GM18867 (cell line): ENCODE measurements around the gene IL17REL.

Source experiments
- ATAC-seq: cut with Tn5 transposase; IDR thresholded peaks from one replicate; pipeline ENCODE4 v1.9.1; 2021; ENCODE audit warnings: mild to moderate bottlenecking, moderate library complexity; ENCODE audit not compliant: unreplicated experiment

The IL17REL gene

GRCh38 chr22:50027639-50028537 lies 15.3 kb upstream of the IL17REL start:
- no peak for ATAC-seq

- ATAC-seq, result no peak
Observed at GRCh38 chr22:50025993-50026392, 13.4 kb upstream of the IL17REL start.

- ATAC-seq, result no peak
Observed at GRCh38 chr22:50022171-50022819, 9.7 kb upstream of the IL17REL start.

- ATAC-seq, result no peak
Observed at GRCh38 chr22:50020606-50021005, 8.0 kb upstream of the IL17REL start.

- ATAC-seq, result no peak
Observed at GRCh38 chr22:50019316-50019715, 6.8 kb upstream of the IL17REL start.

GRCh38 chr22:50018608-50019285 lies 6.2 kb upstream of the IL17REL start:
- no peak for ATAC-seq

GRCh38 chr22:50017701-50018224 lies 5.2 kb upstream of the IL17REL start:
- no peak for ATAC-seq

- ATAC-seq, result peak; percentile 46
Observed at GRCh38 chr22:50016988-50017700, 4.6 kb upstream of the IL17REL start.

- ATAC-seq, result peak; percentile 11
Observed at GRCh38 chr22:50016308-50016987, 3.9 kb upstream of the IL17REL start.

GRCh38 chr22:50015451-50016307 lies 3.1 kb upstream of the IL17REL start:
- no peak for ATAC-seq

GRCh38 chr22:50014655-50015401 lies 2.3 kb upstream of the IL17REL start:
- no peak for ATAC-seq

- no peak for ATAC-seq
Observed at GRCh38 chr22:50014053-50014501, 1.5 kb upstream of the IL17REL start.

- ATAC-seq, result no peak
Observed at GRCh38 chr22:50011447-50012210, 936 bp downstream of the IL17REL start.

- no peak for ATAC-seq
Observed at GRCh38 chr22:50010676-50011446, 1.7 kb downstream of the IL17REL start.

- ATAC-seq, result no peak
Observed at GRCh38 chr22:50009765-50010675, 2.5 kb downstream of the IL17REL start.

GRCh38 chr22:50009251-50009650 lies 3.3 kb downstream of the IL17REL start:
- no peak for ATAC-seq
